BE2C (cell line): ENCODE data around the gene NEMP2.

Experiments
- DNase-seq: peaks from one replicate; pipeline ENCODE4 v3.0.0-alpha.2; 2020
- H3K27me3 ChIP-seq: fragments of 250-450 bp; sonication (Bioruptor Pico); 2 replicates; pipeline ENCODE4 v1.5.1; 2020; ENCODE audit warnings: mild to moderate bottlenecking
- H3K36me3 ChIP-seq: fragments of 250-450 bp; sonication (Bioruptor Pico); 2 replicates; pipeline ENCODE4 v1.5.1; 2020; ENCODE audit warnings: mild to moderate bottlenecking
- H3K4me1 ChIP-seq: fragments of 250-450 bp; sonication (Bioruptor Pico); 2 replicates; pipeline ENCODE4 v1.5.1; 2020
- H3K4me3 ChIP-seq: 2 replicates; pipeline ENCODE4 v1.5.1; 2011; ENCODE audit warnings: low read depth, low read length
- H3K9me3 ChIP-seq: fragments of 250-450 bp; sonication (Bioruptor Pico); 2 replicates; pipeline ENCODE4 v1.5.1; 2020
- CTCF ChIP-seq: IDR thresholded peaks from 2 replicates; pipeline ENCODE4 v1.5.1; 2012; ENCODE audit warnings: mild to moderate bottlenecking, low read depth, low read length

Gene NEMP2

GRCh38 chr2:190526105-190526750 lies 8.3 kb downstream of the NEMP2 start:
- H3K36me3 ChIP-seq, result no peaks in the 10 kb centered on the region

GRCh38 chr2:190524928-190525327 lies 9.6 kb downstream of the NEMP2 start:
- Histone ChIP-seq H3K36me3 (no peaks in the 10 kb centered on the region), H3K4me1 (no peaks in the 10 kb centered on the region), H3K9me3 (no peaks in the 10 kb centered on the region), H3K27me3 (no peaks in the 10 kb centered on the region), H3K4me3 (no peak overlapping the region)
- no peak for TF ChIP-seq CTCF
- DNase-seq, result no peak

More at GRCh38 chr2:190526105-190526750, 8.3 kb downstream of the NEMP2 start:
- no peak for TF ChIP-seq CTCF
- no peak for DNase-seq
- Histone ChIP-seq H3K27me3 (no peaks in the 10 kb centered on the region), H3K9me3 (no peaks in the 10 kb centered on the region), H3K4me1 (no peaks in the 10 kb centered on the region), H3K4me3 (no peak overlapping the region)

GRCh38 chr2:190519975-190520767 lies 14.4 kb downstream of the NEMP2 start:
- Histone ChIP-seq H3K4me3 (no peak overlapping the region), H3K27me3 (no peaks in the 10 kb centered on the region), H3K4me1 (no peaks in the 10 kb centered on the region), H3K36me3 (no peaks in the 10 kb centered on the region), H3K9me3 (no peaks in the 10 kb centered on the region)
- DNase-seq, result no peak
- TF ChIP-seq CTCF, result no peak

GRCh38 chr2:190517468-190517867 lies 17.1 kb downstream of the NEMP2 start:
- Histone ChIP-seq H3K4me1 (no peaks in the 10 kb centered on the region), H3K9me3 (no peaks in the 10 kb centered on the region), H3K27me3 (no peaks in the 10 kb centered on the region), H3K36me3 (no peaks in the 10 kb centered on the region), H3K4me3 (no peak overlapping the region)
- DNase-seq, result no peak
- no peak for TF ChIP-seq CTCF

- Histone ChIP-seq H3K4me3 (no peak overlapping the region), H3K4me1 (peaks cover 3% of the 10 kb centered on the region; the same call in 1 of the 2 replicates), H3K27me3 (no peaks in the 10 kb centered on the region), H3K36me3 (no peaks in the 10 kb centered on the region), H3K9me3 (no peaks in the 10 kb centered on the region)
- TF ChIP-seq CTCF, result no peak
- DNase-seq, result no peak
Measured at GRCh38 chr2:190515687-190516086, 18.8 kb downstream of the NEMP2 start.

- H3K4me1 ChIP-seq, result peaks cover 3% of the 10 kb centered on the region; the same call in 1 of the 2 replicates
- H3K9me3 ChIP-seq, result no peaks in the 10 kb centered on the region
- no peaks in the 10 kb centered on the region for H3K27me3 ChIP-seq
- DNase-seq, result no peak
- H3K36me3 ChIP-seq, result no peaks in the 10 kb centered on the region
- TF ChIP-seq CTCF, result no peak
- H3K4me3 ChIP-seq, result no peak overlapping the region
Measured at GRCh38 chr2:190514676-190515075, 19.8 kb downstream of the NEMP2 start.
